Neural cell (in vitro differentiated cells): ENCODE measurements around the gene SLC6A9.

Experiments used
- CTCF ChIP-seq: fragments of 450-650 bp; IDR thresholded peaks from 2 replicates; pipeline ENCODE4 v1.5.1; 2014; ENCODE audit warnings: antibody characterized with exemption, mild to moderate bottlenecking, moderate library complexity; ENCODE audit not compliant: poor library complexity, severe bottlenecking
- EP300 ChIP-seq: fragments of 450-650 bp; conservative IDR thresholded peaks from 2 replicates; pipeline ENCODE4 v1.6.1; 2014; ENCODE audit warnings: antibody characterized with exemption, mild to moderate bottlenecking, moderate library complexity; ENCODE audit not compliant: poor library complexity, severe bottlenecking
- EZH2 ChIP-seq: fragments of 200-600, 300-800 bp; shearing (Covaris generic), sonication (generic); IDR thresholded peaks from 2 replicates; pipeline ENCODE4 v1.6.1; 2014; ENCODE audit warnings: antibody characterized with exemption, low read length, borderline replicate concordance, mild to moderate bottlenecking; ENCODE audit not compliant: insufficient read depth, poor library complexity, severe bottlenecking
- MXI1 ChIP-seq: fragments of 450-650 bp; conservative IDR thresholded peaks from 2 replicates; pipeline ENCODE4 v1.6.1; 2014; ENCODE audit warnings: antibody characterized with exemption, mild to moderate bottlenecking; ENCODE audit not compliant: poor library complexity, severe bottlenecking
- POLR2AphosphoS5 ChIP-seq: IDR thresholded peaks from 2 replicates; pipeline ENCODE4 v1.6.1; 2012
- RAD21 ChIP-seq: fragments of 450-650 bp; conservative IDR thresholded peaks from 2 replicates; pipeline ENCODE4 v1.6.1; 2014; ENCODE audit warnings: antibody characterized with exemption, mild to moderate bottlenecking, moderate library complexity
- REST ChIP-seq: IDR thresholded peaks from 2 replicates; pipeline ENCODE4 v1.6.1; 2012; ENCODE audit warnings: borderline replicate concordance
- SMC3 ChIP-seq: fragments of 450-650 bp; conservative IDR thresholded peaks from 2 replicates; pipeline ENCODE4 v1.6.1; 2014; ENCODE audit warnings: antibody characterized with exemption, mild to moderate bottlenecking, moderate library complexity; ENCODE audit not compliant: poor library complexity
- TAF1 ChIP-seq: IDR thresholded peaks from 2 replicates; pipeline ENCODE4 v1.6.1; 2012; ENCODE audit warnings: low read depth

GRCh38 chr1:44034423-44034822 is 3.2 kb upstream of the SLC6A9 start:
- TF ChIP-seq CTCF, result no peak
- no peak for TF ChIP-seq MXI1
- no peak for TF ChIP-seq EZH2
- no peak for TF ChIP-seq EP300
- no peak for TF ChIP-seq TAF1
- no peak for TF ChIP-seq SMC3
- TF ChIP-seq POLR2AphosphoS5, result no peak
- no peak for TF ChIP-seq REST
- TF ChIP-seq RAD21, result no peak
